Activated CD4-positive, alpha-beta T cell treated with anti-CD3 and anti-CD28 coated beads for 24 hours (primary cell): Measurements from ENCODE around the gene MDH1B.
"Not testable (repeated sequence)": the region's sequence is repeated elsewhere in the genome, so short reads cannot be mapped to it uniquely, and the experiment has no call there.

Source experiments
- DNase-seq, 2 donors: peaks; one replicate each; pipeline ENCODE4 v3.0.0-alpha.2; 2020; ENCODE audit warnings: low read depth in 2 of 2

MDH1B gene

DNA sequence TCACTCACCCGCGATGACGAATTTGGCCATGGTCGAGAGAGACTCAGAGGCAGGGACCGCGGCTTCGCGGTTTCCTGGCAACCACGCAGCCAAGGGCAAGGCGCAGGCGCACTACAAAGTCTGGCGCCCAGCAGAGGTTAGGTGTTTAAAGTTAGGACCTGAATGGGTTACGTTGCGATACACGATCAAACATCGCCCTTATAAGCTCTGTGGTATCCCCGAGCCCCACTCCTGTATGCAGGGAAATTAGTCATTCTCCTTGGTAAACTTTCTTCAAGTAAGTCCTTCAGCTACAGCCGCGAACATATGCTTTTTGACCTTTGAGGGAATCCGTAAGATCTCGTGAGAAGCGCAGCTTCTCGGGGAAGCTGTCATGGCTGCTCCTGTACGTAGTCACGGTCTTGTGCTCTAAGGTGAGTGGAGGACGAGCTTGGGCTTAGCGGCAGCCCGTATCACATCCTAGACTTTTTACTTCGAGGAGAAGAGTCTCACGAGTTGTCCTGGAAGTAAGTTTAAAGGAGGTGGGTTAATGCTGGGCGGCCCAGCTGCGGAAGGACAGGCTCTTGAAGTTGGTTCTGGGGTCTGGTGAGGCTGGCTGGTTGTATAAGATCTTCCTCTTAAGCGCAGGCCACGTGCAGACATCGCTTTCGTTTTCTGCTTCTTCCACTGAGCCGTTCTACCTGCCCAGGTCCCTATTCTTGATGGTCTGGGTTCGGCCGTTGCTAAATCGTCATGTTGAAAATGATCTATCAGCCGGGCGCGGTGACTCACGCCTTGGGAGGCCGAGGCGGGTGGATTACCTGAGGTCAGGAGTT lies at the start of gene MDH1B, which contains the start of gene FASTKD2:
MDH1B (minus strand) TSS at position 87 of the 815 bp plus-strand sequence; CDS start at position 30, 57 bp downstream.
FASTKD2 (plus strand) TSS at position 365 of the 815 bp plus-strand sequence. CDS start 1,088 bp downstream, outside the sequence.
- peak; percentile 78 to 80 for DNase-seq

DNA sequence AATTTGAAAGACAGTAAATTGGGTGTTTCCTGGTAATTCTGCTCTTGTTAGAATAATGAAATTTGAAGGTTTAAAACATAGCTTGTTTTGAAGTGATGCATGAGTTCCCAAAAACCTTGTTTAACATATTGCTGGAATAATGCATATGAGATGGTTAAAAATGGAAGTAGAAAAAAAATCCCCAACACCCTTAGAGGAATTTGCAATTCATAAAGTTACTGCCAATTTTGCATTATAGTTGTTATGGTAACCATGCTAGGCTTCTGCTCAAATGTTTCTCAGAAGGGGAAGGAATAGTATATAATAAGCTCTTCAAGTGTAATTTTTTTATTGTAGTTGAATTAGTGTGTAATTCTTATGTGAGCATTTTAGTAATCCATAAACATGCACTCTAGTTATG lies 49.4 kb upstream of the MDH1B start:
- no peak for DNase-seq

DNA sequence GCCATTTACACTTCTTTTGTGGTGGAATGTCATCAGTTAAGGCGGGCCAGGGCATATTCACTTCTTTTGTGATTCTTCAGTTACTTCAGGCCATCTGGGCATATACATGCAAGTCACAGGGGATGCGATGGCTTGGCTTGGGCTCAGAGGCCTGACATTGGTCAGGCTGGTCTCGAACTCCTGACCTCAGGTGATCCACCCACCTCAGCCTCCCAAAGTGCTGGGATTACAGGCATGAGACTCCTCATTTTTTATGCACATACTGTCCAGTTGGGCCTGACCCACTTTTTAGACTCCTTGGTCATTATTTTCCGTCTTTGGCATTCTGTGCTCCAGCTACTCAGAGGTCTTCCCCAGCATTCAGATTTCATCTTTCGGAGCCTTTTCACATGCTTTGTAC lies 47.3 kb upstream of the MDH1B start:
- not testable (repeated sequence) for DNase-seq

GRCh38 chr2:206807624-206808023 lies 42.5 kb upstream of the MDH1B start:
- DNase-seq: not testable (repeated sequence)

GRCh38 chr2:206805887-206806607 lies 40.9 kb upstream of the MDH1B start:
- DNase-seq: no peak

DNA sequence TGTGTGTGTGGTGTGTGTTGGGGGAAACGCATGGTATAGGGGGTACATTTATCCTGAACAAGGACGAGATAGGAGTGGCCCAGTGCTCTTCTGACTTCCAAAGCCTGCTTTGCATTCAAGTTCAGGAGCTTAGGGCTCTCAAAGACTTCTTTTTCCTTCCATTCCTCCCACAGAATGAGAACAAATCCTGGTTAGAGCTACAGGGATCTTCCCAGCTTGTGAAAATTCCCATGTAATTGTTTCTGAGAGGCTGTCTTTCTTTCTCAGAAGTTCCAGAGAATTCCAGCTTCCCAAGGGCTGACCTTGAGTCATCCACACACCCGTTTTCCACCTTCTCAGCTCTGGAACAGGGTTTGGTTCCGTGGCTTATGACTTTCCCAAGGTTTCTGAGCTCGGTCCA lies 39.2 kb upstream of the MDH1B start:
- DNase-seq: no peak

DNA sequence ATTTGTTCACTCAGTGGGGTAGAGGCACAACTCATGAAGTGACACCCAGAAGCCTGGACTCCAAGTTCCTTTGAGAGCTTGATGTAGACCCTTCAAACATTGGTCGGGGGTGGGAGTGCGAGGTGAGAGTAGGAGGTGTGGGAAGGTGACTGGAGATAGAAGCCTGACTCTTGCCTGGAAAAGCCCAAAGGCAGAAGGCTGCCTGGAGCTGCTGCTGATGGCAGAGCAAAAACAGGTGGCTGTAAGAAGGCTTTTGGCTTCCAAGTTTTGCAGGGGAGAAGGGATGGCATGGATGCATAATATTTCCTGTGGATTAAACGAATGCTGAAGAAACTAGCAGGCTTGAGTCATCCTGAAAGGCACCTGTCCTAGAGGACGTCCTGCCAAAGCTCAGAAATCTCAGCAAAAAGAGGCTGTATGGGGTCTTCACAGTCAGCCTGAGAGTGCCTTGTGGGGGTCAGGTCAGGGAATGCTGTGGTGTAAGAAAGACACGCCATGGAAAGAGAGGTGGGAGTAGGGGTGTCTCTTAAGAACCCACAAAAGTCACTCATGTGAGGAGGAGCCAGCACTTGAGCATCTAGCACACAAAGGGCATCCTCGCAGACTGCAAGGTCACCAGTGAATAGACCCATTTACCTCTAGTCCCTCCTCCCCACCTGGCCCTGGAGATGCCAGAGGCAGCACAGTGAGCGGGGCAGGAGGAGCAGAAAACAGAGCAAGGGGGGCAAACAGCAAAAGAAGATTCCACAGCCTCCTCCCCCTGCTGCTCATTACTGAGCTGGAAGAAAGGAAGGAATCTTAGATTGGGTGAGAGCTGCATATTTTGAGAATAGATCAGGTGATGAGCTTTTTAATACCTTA lies 37.8 kb upstream of the MDH1B start:
- no peak for DNase-seq

DNA sequence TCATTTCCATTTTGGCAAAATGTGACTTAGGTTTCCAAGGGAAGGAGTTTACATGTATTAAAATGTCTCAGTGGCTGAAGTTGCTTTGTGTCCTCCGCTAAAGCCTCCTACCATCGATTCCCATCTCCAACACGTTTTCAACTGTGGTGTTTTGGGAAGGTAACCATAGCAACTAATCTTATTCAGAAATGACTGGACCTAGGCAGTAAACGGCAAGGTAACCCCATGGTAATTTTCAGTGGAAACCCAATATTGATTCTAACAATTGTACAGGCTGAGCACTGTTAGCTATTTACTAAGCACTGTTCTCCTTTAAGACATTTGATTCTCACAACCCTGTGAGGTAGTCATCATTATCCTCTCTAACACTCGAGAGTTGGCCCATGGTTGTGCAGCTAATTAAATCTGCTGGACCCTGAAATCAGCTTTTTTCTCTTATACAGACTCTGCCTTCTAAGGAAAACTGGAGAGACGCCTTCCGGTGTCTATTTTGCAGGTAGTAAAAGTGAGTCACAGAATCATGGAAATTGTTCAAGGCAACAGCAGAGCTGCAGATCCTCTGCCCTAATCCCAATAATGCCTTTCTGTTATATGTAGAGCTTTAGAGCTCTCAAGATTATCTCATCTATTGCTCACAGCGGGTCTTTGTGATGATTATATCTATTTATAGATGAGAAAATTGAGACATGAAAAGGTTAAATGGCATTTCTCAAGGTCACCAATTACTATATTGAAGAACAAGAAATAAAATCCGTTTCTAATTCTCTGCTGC lies 36.5 kb upstream of the MDH1B start:
- no peak for DNase-seq

DNA sequence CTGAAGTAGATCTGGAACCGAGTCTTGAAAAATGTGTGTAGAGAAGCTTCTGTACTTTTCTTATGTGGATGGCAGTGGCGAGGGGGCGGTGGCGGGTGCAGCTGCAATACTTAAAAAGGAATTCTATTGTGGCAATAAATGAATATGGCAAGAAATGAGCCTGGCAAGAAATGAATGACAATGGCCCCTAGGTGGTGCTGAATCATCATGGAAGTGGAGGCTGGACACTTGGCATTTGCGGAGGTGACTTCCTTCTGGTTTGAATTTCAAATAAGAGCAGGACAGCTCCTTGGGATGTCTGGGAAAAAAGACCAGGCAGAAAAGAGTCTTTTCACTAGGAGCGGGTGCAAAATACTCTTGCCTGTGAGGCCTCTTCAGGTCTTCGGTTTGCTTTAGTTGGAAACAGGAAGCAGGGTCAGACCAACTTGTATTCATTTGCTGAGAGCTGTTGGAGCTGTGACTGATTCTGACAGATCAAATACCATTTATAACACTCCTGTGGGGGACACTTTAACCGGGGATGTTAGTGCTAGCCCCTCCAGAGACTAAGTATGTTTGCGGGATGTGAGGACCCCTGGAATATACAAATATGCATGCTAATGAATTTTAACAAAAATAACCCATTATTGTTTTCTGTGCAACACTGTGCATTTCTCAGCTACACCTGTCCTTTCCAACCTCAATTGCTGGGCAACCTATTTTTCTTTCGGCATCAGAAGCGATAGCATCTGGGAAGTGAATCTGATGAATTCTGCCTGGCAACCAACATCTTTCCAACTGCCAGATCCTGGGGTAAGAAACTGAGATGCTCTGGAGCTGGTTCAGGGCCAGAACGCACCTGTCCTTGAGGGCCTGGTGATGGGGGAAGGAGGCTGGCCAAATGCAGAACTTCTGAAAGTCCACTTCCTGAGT lies 35.6 kb upstream of the MDH1B start:
- peak in 1 of 2 donors; percentile 27 for DNase-seq

- no peak for DNase-seq
Measured at GRCh38 chr2:206799083-206799482, 34.0 kb upstream of the MDH1B start.

DNA sequence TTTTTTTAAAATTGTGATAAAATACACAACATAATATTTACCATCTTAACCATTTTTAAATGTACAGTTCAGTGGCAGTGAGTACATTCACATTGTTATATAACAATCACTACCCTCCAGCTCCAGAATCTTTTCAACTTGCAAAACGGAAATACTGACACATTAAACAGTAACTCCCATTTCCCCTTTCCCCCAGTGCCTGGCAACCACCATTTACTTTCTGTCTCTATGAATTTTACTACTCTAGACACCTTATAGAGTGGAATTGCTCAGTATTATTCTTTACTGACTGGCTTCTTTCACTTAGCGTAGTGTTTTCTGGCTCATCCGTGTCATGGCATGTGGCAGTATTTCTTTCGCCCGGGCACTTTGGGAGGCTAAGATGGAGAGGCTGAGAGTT lies 32.9 kb upstream of the MDH1B start:
- DNase-seq: no peak

DNA sequence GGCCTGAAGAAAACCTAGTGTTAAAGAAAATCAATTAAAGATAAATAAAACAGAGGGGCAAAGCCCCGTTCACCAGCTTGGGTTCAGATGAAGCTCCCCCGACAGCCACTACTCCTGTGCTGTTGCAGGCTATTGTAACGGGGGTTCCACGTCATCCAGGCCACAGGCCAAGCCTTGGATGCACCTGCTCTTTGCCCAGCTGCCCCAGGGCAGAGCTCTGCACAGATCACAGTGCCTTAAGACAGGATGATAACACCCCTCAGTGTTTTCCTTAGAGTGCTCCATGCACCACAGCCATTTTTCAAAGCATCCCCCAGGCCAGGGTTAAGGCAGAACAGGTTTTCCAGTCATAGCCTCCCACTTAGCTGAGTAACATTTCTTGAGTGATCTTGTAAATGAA lies 32.2 kb upstream of the MDH1B start:
- no peak for DNase-seq

GRCh38 chr2:206792645-206793044 lies 27.5 kb upstream of the MDH1B start:
- no peak for DNase-seq

DNA sequence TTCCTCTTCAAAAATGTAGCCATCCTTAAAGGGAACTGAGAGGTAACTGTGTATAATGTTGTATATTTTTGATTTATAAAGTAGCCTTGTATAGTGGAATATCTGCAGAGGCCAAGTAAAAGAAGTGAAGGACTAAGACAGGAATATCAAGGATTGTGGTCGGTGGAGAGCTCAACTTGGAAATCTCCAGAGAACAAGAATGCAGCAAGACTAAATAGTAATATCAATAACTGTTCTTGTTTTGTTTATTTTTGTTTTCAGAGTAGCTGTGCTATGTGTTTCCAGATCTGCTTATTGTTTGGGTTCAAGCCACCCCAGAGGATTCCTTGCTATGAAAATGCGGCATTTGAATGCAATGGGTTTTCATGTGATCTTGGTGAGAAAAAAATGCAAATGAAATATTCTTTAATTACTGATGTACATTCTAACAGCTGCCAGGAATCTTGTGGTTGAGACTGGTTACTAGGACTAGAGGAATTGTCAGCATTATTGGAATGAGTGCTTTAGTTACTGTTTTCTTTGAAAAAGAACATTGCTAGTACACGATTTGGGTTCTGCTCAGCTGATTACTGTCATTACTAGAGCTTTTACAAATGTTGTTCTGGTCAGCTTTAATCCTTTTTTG lies 25.3 kb upstream of the MDH1B start:
- DNase-seq: no peak

- no peak for DNase-seq
Measured at GRCh38 chr2:206784559-206785353, 19.6 kb upstream of the MDH1B start.

DNA sequence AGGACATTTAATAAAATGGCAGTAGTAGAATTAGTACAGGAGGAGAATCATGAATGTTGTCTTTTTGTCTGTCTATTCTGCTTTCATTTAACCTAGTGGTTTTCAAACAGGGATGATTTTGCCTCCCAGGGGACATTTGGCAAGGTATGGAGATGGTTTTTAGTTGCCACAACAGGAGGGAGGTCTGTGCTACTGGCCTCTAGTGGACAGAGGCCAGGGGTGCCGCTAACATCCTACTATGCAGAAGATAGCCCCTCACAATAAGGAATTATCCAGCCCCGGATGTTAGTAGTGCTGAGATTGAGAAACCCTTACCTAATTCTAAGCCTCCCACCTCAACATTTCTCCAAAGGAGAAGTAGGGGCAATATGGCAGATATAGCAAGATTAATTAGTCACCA lies 18.6 kb upstream of the MDH1B start:
- DNase-seq: no peak

DNA sequence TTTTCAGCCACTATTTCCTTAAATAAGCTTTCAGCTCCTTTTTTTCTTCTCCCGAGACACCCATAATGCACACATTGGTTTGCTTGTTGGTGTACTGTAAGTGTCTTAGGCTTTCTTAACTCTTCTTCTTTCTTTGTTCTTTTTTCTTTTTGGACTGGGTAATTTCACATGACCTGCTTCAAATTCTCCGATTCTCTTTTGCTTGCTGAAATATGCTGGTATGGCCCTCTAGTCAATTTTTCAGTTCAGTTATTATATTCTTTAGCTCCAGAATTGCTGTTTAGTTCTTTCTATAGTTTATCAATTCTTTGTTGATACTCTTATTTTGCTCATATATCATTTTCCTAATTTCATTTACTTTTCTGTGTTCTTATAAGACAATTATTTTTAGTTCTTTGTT lies 15.5 kb upstream of the MDH1B start:
- no peak for DNase-seq

- DNase-seq: no peak
Measured at GRCh38 chr2:206776432-206776831, 11.3 kb upstream of the MDH1B start.

DNA sequence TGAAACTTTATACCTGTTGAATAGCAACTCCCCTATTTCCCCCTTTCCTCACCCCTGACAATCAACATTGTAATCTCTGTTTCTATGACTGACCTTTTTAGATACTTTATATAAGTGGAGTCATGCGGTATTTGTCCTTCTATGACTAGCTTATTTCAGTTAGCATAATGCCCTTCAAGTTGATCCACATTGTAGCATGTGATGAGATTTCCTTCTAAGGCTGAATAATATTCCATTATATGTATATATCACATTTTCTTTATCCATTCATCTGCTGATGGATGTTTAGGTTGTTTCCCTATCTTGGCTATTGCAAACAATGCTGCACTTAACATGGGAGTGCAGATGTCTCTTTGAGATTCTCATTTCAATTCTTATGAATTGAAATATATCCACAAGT lies 9.7 kb upstream of the MDH1B start:
- no peak for DNase-seq
